Ovary (tissue), 3 donors: ENCODE measurements around the gene KCNK4.

Experiments
- CTCF ChIP-seq, 3 donors: fragments of 450-650 bp in 2 of 3; fragments of 200-600 bp in 1 of 3; IDR thresholded peaks; one replicate each; pipeline versions ENCODE4 v1.5.1 to v1.8.0; 2016 to 2022; ENCODE audit warnings: antibody characterized with exemption in 3 of 3, mild to moderate bottlenecking in 1 of 3
- EP300 ChIP-seq: sonication (generic); formaldehyde crosslinking; IDR thresholded peaks from one replicate; pipeline ENCODE4 v1.6.1; 2017; ENCODE audit warnings: antibody characterized with exemption
- donor health status: DM: no; HTN: no; CAD: no.

GRCh38 chr11:64339754-64340408, 48.8 kb downstream of the KCNK4 start, which contains the start of gene CCDC88B:
- TF ChIP-seq CTCF (IDR thresholded peaks at IDR 0.05) = no peak
- no peak for TF ChIP-seq EP300
